Stimulated activated CD8-positive, alpha-beta memory T cell treated with anti-CD3 and anti-CD28 coated beads, Interleukin-12 subunit alpha, Interleukin-12 subunit beta, amount 100 ng/mL, for 4 hours (primary cell): ENCODE measurements around the gene C10orf88.
"Not testable (repeated sequence)": the region's sequence is repeated elsewhere in the genome, so short reads cannot be mapped to it uniquely, and the experiment has no call there.

Source experiments
- DNase-seq: peaks from one replicate; pipeline ENCODE4 v3.0.0-alpha.2; 2020; ENCODE audit warnings: low read depth

C10orf88 gene

DNA sequence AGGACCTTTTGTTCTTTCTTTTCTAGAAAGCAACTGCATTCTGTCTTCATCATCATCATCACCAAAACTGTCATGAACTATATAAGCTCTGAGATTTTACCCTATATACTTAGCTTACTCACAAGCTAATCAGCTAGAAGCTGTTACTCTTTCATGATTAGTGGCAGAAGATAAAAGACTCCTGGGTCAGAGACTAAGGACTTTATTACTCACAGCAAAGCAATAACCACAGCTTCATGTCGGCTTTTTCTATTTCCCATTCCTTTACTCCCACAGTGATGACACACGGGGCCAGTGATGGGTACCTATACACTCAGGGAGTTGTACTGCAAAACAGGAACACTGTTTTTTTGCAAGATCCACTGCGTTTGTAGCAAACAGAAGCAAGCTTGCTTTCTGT is 8.4 kb upstream of the C10orf88 start:
- no peak for DNase-seq

DNA sequence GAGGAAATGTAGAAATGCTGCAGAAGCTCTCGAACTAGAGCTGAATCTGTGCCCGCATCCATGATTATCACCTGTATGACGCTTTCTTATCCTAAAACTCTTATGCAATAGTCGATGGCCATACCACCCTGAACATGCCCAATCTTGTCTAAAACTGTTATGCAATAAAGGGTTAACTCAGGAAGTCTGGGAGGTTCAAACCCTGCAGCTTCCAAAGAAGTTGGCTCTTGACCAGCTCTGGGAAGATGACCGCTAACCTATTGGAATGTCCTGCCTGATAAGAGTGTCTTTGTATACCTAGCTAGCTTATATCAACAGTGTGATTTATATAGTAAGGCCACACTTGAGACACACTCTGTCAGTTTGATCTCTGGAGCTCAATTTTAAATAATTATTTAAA is 3.4 kb upstream of the C10orf88 start:
- no peak for DNase-seq

DNA sequence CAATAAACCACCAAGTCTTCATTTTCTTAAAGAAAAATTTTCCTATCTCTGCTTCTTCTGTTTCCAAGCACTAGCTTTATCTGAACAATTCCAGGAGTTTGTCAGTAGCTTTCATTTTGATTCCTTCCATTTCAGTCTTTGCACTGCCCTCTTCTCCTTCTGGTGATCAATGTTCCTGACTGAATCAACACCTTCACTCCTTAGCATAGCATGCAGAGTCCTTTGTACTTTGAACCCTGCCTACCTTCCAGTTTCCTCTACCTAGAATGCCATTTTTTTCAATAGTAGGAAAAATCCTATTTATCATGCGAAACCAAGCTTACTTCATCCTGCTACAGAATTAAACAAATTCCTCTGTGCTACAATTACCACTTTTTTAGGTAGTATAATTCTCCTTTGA is 1.9 kb upstream of the C10orf88 start:
- DNase-seq = no peak

DNA sequence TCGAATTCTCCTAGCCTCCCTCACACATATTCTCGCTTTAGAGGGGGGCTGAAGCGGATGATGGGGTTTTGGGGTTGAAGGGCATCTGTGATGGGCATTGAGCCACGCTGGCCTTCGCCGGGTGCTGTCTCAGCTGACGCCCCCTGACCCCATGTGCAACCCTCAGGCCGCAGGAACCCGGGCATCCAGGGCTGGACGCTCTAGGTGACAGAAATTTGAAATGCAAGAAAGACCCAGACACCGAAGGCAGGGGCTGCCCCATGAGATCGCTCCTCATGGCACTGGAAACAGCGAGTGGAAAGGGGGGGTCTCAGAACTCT is 664 bp upstream of the C10orf88 start:
- no peak for DNase-seq

GRCh38 chr10:122949296-122949695 is 4.7 kb downstream of the C10orf88 start:
- DNase-seq = no peak

- DNase-seq = no peak
Measured at GRCh38 chr10:122939856-122940543, 14.0 kb downstream of the C10orf88 start.

DNA sequence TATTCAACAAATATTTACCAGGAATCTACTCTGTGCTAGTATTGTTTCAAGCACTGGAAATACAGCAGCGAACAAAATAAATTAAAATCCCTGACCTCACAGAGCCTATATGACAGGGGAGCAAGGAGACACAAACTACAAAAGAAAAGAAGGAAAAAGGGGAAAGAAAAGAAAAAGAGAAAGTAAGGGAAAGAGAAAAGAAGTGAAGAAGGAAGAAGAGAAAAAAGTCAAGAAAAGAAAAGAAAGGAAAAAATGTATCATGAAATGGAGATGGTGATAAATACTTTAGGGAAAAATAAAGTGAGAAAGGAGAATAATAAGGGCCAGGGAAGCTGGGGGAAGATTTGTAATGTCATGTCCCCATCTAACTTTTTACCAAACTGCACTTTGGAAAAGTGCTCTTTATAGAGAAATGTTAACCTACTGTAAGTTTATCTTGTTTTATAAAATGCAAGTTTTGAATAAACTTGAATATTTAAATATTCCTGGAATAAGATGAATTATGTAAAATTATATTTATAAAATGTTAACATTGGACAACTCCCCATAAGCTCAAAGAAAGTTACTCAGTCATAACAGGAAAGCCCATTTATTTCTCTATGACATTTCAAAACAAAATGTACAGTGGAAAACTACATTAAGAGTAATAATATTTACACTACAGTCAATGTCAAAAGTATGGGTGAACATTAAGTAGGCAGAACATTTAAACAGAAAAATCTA is 14.7 kb downstream of the C10orf88 start:
- no peak for DNase-seq

GRCh38 chr10:122931088-122931906 is 22.7 kb downstream of the C10orf88 start:
- DNase-seq = no peak

DNA sequence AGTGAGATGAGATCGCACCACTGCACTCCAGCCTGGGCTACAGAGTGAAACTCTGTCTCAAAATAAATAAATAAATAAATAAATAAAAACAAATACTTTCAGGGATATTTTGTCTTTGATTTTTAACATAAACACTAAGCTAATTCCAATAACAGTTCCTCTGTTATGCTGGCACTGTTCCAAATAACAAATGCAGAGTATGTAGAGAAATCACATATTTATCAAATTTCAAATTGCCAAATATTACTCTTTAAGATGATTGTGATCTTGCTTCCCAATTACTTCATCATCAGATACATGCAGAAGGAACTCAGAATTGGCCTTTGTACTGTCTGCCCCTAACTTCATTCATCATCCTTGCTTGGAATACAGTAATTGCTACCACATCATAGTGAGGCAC is 23.9 kb downstream of the C10orf88 start:
- DNase-seq = no peak

DNA sequence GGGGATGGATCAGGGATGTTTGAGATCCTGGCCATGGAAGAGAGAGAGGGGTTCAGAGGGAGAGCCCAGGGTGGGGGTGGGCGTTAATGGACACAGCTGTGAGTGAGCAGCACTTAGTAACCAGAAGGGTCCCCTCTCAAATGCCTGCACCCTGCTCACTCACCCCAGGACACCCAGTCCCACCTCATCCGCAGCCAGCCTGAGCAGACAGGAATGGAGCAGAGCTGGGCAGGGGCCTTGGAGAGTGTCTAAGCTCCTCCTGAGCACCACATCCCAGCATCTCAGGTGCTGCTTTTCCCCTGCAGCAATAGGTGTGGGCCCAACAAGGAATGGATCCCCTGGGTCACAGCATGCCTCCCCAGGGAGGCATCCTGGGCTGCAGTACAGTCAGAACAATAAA is 38.3 kb downstream of the C10orf88 start:
- DNase-seq = no peak

DNA sequence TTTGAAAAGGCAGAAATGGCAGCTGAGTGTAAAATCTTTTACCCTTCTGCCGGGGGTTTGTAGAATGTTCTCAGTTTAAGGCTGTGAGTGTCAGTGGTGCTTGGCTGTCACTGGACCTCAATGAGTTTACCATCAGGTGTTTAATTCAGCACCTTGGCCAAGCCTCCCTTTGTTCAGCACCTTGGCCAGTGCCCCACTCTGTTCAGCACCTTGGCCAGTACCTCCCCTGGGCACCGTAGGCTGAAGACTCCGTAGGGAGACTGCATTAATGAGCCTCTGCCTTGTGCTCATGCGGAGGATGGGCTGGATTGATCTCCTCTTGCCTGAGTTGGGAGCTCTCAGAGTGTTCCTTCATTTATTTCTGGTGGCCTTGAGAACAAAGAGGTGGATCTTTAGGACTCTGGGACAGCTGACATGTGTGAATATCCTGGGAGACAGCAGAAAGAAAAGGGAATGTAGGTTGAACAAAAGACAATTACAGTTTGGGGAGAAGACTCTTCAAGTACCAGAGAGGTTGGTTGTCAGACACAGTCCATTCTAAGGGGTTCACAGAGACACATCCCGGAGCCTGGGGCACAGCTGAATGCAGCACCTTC is 42.0 kb downstream of the C10orf88 start:
- DNase-seq = peak; percentile 7

DNA sequence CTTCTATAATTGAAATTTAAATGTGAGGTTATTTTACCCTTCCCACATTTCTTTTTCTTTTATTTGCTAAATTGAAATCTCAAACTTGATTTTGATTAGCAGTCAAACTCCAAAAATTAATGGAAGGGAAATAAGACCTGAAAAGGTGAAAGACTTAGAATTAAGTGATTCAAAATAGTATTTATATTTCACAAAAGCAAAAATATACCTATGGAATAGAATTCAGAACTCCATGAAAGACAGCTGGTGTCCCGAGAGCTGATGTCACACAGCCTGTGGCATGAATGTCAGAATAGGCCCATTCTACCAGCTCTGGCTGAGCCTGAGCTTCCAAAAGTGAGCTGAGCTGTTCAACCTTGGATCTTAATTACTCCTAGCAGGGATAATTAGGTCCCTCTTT is 43.7 kb downstream of the C10orf88 start, which contains the start of gene FAM24A:
TSS of gene FAM24A (plus strand) at position 301 of the 400 bp plus-strand sequence. CDS start 1,025 bp downstream, outside the sequence.
- no peak for DNase-seq

- DNase-seq = not testable (repeated sequence)
Measured at GRCh38 chr10:122903861-122904260, 50.2 kb downstream of the C10orf88 start.

DNA sequence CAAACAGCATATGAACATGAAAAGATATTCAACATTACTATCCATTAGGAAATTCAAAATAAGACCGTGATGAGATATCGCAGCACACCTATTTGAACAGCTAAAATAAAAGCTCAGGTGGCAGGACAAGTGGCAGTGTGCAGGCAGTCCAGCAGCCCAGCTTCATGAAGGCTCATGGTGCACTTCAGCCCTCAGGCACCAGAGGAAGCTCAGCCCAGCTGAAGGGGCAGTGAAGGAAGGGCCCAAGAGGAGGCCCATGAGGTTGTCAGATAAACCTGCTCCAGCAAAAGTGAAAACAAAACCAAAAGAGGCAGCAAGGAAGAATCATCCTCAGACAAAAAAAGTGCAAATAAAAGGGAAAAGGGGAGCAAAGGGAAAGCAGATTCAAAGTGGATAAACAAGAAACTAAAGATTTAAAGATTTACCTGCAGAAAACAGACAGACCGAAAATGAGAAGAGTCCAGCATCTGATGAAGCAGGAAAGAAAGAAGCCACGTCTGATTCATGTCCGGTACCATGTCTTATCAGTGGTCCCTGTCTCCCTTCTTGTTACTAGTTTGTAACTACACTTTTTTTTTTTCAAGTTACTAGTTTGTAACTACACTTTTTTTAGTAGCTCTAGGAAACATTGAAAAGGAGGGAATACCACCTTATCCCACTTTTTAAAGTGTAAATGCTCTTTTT is 59.6 kb downstream of the C10orf88 start:
- no peak for DNase-seq

DNA sequence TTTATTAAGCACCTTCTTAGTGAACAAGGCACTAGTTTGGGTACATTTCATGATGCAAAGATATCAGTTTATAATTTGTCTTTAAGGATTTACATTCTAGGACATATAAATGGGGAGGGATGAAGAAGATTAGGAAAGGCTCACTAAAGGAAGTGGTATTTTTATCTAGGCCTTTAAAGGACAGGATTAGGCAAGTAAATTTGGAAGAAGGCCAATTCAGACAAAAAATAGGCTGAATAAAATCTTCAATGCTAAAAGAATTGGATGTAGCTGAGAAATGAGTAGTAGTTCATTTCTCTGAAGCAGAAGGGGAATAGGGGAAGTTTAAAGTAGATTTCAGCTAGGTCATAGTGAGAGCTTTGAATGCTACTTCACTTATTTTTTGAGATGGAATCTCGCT is 69.9 kb downstream of the C10orf88 start:
- DNase-seq = no peak

DNA sequence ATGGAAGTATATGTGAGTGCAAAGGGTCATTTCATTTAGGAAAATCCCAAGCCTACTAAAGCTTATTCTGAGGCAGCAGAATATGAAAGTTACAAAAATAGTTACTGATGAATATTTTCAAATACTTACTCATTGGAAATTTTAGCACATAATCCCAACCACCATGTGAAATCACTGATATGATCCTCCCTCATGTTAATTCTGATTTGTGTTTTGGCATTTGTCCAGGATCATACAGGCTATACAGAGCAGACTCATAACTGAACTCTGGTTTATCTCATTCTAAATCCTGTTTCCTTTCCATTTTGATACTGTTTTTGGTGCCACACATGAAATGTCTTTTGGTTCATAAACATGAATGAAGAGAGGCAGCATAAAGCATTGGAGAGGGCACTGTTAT is 71.3 kb downstream of the C10orf88 start:
- DNase-seq = no peak
